ENCODE data around the gene ZBTB48. TPM values are rescaled to one million over a fixed set of nuclear protein-coding genes. Genes with fewer than 3 reads are reported as not detected.

The ZBTB48 gene
- total RNA-seq, 1 donor from 2014 or later: 15.1 TPM

GRCh38 chr1:6614019-6614928 lies 34.5 kb downstream of the ZBTB48 start:
- DNase-seq: no peak

- DNase-seq: no peak
Measured at GRCh38 chr1:6614929-6615785, 35.4 kb downstream of the ZBTB48 start.

GRCh38 chr1:6619045-6619444 lies 39.3 kb downstream of the ZBTB48 start:
- no peak for DNase-seq

GRCh38 chr1:6621429-6622391 lies 41.9 kb downstream of the ZBTB48 start:
- DNase-seq: no peak

GRCh38 chr1:6622396-6623152 lies 42.8 kb downstream of the ZBTB48 start:
- DNase-seq: no peak

GRCh38 chr1:6623269-6623965 lies 43.6 kb downstream of the ZBTB48 start:
- no peak for DNase-seq

- DNase-seq: peak; percentile 83
Measured at GRCh38 chr1:6624710-6625583, 45.2 kb downstream of the ZBTB48 start, which contains the start of gene THAP3. Gene THAP3 (plus strand): TSS chr1:6624868. CDS start chr1:6625219, 351 bp downstream.

GRCh38 chr1:6625584-6626149 lies 45.9 kb downstream of the ZBTB48 start:
- DNase-seq: no peak

GRCh38 chr1:6627031-6627430 lies 47.2 kb downstream of the ZBTB48 start:
- no peak for DNase-seq

GRCh38 chr1:6627841-6628545 lies 48.2 kb downstream of the ZBTB48 start:
- DNase-seq: no peak

GRCh38 chr1:6628971-6629479 lies 49.2 kb downstream of the ZBTB48 start:
- DNase-seq: no peak

- no peak for DNase-seq
Measured at GRCh38 chr1:6630027-6630426, 50.2 kb downstream of the ZBTB48 start.

GRCh38 chr1:6631058-6631457 lies 51.3 kb downstream of the ZBTB48 start:
- no peak for DNase-seq

GRCh38 chr1:6632588-6633514 lies 53.1 kb downstream of the ZBTB48 start:
- no peak for DNase-seq

- DNase-seq: no peak
Measured at GRCh38 chr1:6634371-6635052, 54.7 kb downstream of the ZBTB48 start.

GRCh38 chr1:6635161-6635909 lies 55.5 kb downstream of the ZBTB48 start:
- no peak for DNase-seq

All from occipital lobe (tissue), 2 donors.